ENCODE results near the gene IGF2R. TPM values are rescaled to one million over a fixed set of nuclear protein-coding genes. Genes with fewer than 3 reads are reported as not detected.

IGF2R gene
- total RNA-seq, 2 donors from 2014 or later: 50.8 TPM

DNA sequence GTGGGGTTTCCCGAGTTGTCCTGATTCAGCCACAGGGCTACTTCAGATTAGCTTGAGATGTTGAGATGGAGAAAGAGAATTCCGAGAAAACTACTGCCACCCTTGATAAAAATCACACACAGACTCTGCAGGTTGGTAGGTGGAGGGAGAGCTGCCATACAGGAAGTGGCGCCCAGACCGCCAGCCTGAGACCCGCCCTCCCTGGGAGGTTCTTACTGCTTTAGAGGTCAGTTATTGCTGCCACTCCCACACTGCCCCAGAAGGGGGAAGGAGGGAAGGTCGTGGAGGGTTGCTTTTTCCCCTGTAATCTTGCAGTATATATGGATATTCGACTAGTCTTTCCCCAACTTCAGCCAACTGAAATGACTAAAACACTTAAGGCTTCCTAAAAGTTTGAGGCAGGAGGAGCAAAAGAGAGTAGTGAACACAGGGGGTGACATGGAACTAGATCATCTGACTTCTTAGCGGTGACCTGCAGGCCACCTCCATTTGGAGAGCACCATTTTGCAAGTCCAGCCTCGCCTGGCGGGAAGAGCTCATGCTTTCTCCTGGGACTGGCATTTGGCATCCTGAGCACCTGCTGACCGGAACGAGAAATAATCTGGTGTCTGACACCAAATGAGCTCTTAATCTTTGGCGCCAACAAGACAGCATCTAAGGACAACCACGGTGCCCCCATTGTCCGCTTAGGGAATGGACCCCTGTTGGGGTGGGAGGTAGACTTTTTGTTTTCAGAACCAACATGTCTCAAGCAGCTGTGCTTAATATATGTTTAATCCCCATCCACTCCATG, 117.0 kb downstream of the IGF2R start:
- H3K27me3 ChIP-seq: no peaks in the 10 kb centered on the region
- peaks cover 22 to 35% of the 10 kb centered on the region in 2 donors for H3K36me3 ChIP-seq (replicated peaks in 1 of 2; ENCODE audit: insufficient read depth in 1 of 2, low read depth in 2 of 2)
- intact Hi-C loops (cut with DNase I): no loop called here
- H3K4me3 ChIP-seq: no peak overlapping the region
- WGBS, 2 donors: 84 to 88% methylated on average over 15 of the region's 15 CpGs
- H3K4me1 ChIP-seq: no peaks in the 10 kb centered on the region
- no peak overlapping the region for H3K27ac ChIP-seq
- no peak for ATAC-seq
- DNase-seq: no peak
- no peak for TF ChIP-seq POLR2A (IDR thresholded peaks at IDR 0.05)
- TF ChIP-seq, protein P1, sequence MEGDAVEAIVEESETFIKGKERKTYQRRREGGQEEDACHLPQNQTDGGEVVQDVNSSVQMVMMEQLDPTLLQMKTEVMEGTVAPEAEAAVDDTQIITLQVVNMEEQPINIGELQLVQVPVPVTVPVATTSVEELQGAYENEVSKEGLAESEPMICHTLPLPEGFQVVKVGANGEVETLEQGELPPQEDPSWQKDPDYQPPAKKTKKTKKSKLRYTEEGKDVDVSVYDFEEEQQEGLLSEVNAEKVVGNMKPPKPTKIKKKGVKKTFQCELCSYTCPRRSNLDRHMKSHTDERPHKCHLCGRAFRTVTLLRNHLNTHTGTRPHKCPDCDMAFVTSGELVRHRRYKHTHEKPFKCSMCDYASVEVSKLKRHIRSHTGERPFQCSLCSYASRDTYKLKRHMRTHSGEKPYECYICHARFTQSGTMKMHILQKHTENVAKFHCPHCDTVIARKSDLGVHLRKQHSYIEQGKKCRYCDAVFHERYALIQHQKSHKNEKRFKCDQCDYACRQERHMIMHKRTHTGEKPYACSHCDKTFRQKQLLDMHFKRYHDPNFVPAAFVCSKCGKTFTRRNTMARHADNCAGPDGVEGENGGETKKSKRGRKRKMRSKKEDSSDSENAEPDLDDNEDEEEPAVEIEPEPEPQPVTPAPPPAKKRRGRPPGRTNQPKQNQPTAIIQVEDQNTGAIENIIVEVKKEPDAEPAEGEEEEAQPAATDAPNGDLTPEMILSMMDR (IDR thresholded peaks at IDR 0.05): no peak
- H3K9me3 ChIP-seq: no peaks in the 10 kb centered on the region

DNA sequence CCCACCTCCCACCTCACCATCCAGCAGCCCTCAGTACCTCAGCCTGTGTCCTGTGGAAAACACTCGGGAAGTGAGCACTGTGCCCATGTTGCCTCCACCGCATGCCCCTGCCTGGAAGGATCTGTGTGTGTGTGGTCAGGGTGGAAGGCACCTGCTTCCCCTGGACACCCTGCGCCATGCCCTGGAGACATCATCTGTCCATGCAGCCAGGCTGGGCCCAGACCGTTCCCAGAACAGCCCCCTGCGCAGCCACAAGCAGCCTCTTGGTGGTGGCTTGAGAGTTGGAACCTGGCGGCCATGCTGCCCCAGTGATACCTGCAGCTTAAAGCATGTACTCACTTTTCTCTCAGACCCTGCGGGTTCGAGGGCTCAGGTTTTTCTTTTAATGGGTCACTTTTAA, 117.9 kb downstream of the IGF2R start:
- Histone ChIP-seq H3K4me3 (no peak overlapping the region), H3K4me1 (no peaks in the 10 kb centered on the region), H3K27ac (no peak overlapping the region), H3K36me3 (replicated peaks in 1 of 2; ENCODE audit: insufficient read depth in 1 of 2, low read depth in 2 of 2) (peaks cover 28 to 37% of the 10 kb centered on the region in 2 donors), H3K27me3 (no peaks in the 10 kb centered on the region), H3K9me3 (no peaks in the 10 kb centered on the region)
- intact Hi-C loops (cut with DNase I): no loop called here
- WGBS, 2 donors: 92 to 95% methylated on average over 7 to 8 of the region's 8 CpGs
- no peak for DNase-seq
- TF ChIP-seq, protein P1 (IDR thresholded peaks at IDR 0.05): no peak
- TF ChIP-seq POLR2A (IDR thresholded peaks at IDR 0.05): no peak
- ATAC-seq: no peak

DNA sequence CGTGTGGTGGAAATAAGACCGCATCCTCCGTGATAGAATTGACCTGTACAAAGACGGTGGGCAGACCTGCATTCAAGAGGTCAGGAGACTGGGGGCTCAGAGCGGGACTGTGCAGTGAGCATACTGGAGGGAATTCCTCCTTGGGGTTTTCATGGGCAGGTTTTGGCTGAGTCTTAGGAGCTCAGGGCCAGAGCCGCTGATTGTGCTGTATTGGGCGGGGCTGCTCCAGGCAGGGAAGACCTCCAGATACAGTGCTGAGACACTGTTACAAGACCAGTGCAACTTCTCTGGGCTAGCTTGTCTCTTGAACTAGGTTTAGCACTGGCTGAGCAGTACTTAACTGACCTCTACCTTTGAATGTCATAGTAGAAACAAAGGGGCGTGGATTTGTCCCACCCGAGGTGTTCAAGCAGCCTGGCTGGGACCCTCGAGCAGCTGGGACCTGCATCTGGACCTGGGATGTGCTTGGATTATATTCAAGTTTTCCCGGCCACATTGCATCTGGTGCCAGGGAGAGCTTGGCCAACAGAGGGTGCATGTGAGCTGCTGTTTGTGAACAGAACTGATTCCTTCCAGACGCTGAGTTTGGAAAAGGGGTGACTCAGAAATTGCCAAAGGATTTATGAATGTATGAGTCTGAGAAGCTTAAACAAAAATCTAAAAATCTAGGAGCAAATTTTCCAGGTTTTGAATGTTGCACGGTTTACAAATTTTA, 119.3 kb downstream of the IGF2R start:
- H3K27me3 ChIP-seq: no peaks in the 10 kb centered on the region
- no peak overlapping the region for H3K4me3 ChIP-seq
- DNase-seq (peak; percentile 52 to 69 (median 59)), ATAC-seq (peak; percentile 58)
- peaks cover 29 to 47% of the 10 kb centered on the region in 2 donors for H3K36me3 ChIP-seq (replicated peaks in 1 of 2; ENCODE audit: insufficient read depth in 1 of 2, low read depth in 2 of 2)
- H3K27ac ChIP-seq: no peak overlapping the region
- 63 to 64% methylated on average over 13 of the region's 13 CpGs for WGBS, 2 donors
- intact Hi-C loops (cut with DNase I): no loop called here
- no peak for TF ChIP-seq POLR2A (IDR thresholded peaks at IDR 0.05)
- TF ChIP-seq, protein P1 (IDR thresholded peaks at IDR 0.05): peak; percentile 33 to 62 (median 51)
- no peaks in the 10 kb centered on the region for H3K9me3 ChIP-seq
- H3K4me1 ChIP-seq: no peaks in the 10 kb centered on the region

DNA sequence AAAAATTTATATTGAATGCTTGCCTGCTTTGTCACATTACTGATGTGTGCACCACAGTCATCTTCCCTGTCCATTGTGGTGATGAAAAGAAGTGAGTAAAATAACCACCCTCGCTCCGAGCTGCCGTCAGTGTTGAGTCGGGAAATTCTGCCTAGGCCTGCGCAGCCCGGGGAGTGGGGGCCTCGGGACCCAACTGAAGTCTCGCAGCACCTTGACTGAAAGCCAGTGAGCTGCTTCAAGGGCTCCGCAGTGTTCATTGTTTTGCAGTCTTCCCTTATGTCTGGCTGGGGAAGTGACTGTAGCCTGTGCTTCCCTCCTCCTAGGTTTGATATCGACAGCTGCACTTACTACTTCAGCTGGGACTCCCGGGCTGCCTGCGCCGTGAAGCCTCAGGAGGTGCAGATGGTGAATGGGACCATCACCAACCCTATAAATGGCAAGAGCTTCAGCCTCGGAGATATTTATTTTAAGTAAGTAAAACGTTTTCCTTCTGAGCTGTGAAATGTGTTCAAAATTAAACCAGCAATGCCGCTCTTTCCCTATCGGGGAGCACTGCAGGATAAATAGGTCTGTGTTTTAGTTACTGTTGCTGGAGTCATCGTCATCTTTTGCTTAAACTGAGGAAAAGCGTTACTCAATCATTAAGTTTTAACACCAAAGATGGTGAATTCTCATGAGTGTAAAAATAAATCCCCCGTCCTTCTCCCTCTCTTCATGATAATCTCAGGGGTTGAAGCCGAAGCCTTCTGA, 120.1 kb downstream of the IGF2R start:
- H3K4me1 ChIP-seq: no peaks in the 10 kb centered on the region
- no peaks in the 10 kb centered on the region for H3K9me3 ChIP-seq
- intact Hi-C loops (cut with DNase I): no loop called here
- ATAC-seq (no peak), DNase-seq (no peak)
- peaks cover 28 to 54% of the 10 kb centered on the region in 2 donors for H3K36me3 ChIP-seq (replicated peaks in 1 of 2; ENCODE audit: insufficient read depth in 1 of 2, low read depth in 2 of 2)
- TF ChIP-seq, protein P1 (IDR thresholded peaks at IDR 0.05): no peak
- no peak for TF ChIP-seq POLR2A (IDR thresholded peaks at IDR 0.05)
- 81 to 88% methylated on average over 18 to 21 of the region's 21 CpGs for WGBS, 2 donors
- no peaks in the 10 kb centered on the region for H3K27me3 ChIP-seq
- no peak overlapping the region for H3K4me3 ChIP-seq
- no peak overlapping the region for H3K27ac ChIP-seq
